Urinary bladder (tissue), 4 donors: ENCODE data around the gene ZC3H4. TPM values are rescaled to one million over a fixed set of nuclear protein-coding genes. Genes with fewer than 3 reads are reported as not detected.
A peak's percentile ranks its signal among the peaks of the same experiment; 100 is the strongest.
"Not testable (repeated sequence)": the region's sequence is repeated elsewhere in the genome, so short reads cannot be mapped to it uniquely, and the experiment has no call there.

Source experiments
- DNase-seq: peaks from one replicate; pipeline ENCODE4 v3.0.0-alpha.2; 2015; ENCODE audit errors: extremely low spot score
- H3K27ac ChIP-seq: one replicate; pipeline ENCODE4 v1.5.1; 2013; ENCODE audit warnings: low read depth, mild to moderate bottlenecking, moderate library complexity
- H3K36me3 ChIP-seq: one replicate; pipeline ENCODE4 v1.6.1; 2013; ENCODE audit warnings: mild to moderate bottlenecking, moderate library complexity; ENCODE audit not compliant: insufficient read depth
- H3K4me1 ChIP-seq: one replicate; pipeline ENCODE4 v1.6.1; 2013; ENCODE audit warnings: mild to moderate bottlenecking, moderate library complexity; ENCODE audit not compliant: insufficient read depth
- H3K4me3 ChIP-seq: one replicate; pipeline ENCODE4 v1.5.1; 2013; ENCODE audit warnings: low read depth, low read length
- WGBS: extraction: QIAGEN DNeasy Blood & Tissue Kit; methylation state at CpG from one replicate; pipeline ENCODE4 v1.1.7; 2013; 5-methylcytosine and 5-hydroxymethylcytosine counted together
- polyA plus RNA-seq: library from polyadenylated mRNA; stranded (reverse); fragments of 200-250 nt; gene quantifications from one replicate; pipeline ENCODE4 v1.2.3, GENCODE V29; 2013
- total RNA-seq: library from RNA; depleted of rRNA; stranded (reverse); fragments of >200 nt; gene quantifications from one replicate; pipeline ENCODE4 v1.2.3, GENCODE V29; 2014
- donor health status: healthy with polysubstance abuse.
- donor health status: healthy.

Gene ZC3H4
- total and polyA plus RNA-seq, 2 donors = 10.7 to 15.2 TPM

DNA sequence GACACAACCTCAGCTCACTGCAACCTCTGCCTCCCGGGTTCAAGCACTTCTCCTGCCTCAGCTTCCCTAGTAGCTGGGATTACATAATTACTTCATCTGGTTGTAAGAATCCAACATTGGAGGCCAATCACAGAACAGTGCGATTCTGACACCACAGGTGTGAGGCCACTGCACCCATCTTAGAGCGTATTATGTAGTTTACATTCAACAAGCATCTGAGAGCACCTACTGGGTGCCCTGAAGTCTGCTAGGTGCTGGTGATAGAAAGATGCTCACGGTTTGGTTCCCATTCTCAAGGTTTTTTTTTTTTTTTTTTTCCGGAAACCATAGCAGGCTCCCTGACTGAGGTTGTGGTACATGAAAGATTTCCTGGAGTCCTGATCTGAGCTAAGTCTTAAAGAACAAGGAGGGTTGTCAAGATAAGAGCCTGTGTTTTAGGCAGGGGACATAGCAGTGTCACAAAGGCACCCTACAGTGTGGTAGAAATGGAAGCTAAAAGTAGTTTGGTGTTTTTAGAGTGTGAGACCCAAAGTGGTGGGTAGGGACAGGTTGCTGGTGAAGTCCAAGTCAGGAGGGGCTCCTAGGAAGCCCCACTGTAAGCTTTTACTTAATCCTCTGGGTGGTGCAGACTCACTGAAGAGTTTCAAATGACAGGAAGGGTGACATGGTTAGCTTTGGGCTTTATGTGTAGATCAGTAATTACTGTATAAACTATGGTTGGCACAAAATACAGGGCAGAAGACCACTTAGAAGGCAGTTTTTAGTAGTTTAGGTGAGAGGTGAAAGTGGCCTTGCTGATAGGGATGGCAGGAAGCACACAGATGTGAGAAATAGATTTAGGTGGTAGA is 32.3 kb upstream of the ZC3H4 start:
- no peak for DNase-seq
- H3K36me3 ChIP-seq = peaks cover 4% of the 10 kb centered on the region
- H3K4me1 ChIP-seq = no peaks in the 10 kb centered on the region
- no peak overlapping the region for H3K27ac ChIP-seq
- H3K4me3 ChIP-seq = no peak overlapping the region
- WGBS = 93% methylated on average over 5 of the region's 5 CpGs

DNA sequence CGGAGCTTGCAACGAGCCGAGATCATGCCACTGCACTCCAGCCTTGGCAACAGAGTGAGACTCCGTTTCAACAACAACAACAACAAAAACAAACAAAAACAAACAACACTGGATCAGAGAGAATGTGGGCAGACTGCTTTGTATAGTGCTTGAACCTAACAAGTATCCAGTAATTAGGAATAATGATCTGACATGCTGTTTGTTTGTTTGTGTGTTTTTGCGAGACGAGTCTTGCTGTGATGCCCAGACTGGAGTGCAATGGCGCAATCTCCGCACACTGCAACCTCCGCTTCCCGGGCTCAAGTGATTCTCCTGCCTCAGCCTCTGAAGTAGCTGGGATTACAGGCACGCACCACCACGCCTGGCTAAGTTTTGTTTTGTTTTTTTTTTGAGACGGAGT is 31.1 kb upstream of the ZC3H4 start:
- no peaks in the 10 kb centered on the region for H3K36me3 ChIP-seq
- no peak overlapping the region for H3K4me3 ChIP-seq
- no peaks in the 10 kb centered on the region for H3K4me1 ChIP-seq
- no peak overlapping the region for H3K27ac ChIP-seq
- 87% methylated on average over 13 of the region's 13 CpGs for WGBS
- no peak for DNase-seq

DNA sequence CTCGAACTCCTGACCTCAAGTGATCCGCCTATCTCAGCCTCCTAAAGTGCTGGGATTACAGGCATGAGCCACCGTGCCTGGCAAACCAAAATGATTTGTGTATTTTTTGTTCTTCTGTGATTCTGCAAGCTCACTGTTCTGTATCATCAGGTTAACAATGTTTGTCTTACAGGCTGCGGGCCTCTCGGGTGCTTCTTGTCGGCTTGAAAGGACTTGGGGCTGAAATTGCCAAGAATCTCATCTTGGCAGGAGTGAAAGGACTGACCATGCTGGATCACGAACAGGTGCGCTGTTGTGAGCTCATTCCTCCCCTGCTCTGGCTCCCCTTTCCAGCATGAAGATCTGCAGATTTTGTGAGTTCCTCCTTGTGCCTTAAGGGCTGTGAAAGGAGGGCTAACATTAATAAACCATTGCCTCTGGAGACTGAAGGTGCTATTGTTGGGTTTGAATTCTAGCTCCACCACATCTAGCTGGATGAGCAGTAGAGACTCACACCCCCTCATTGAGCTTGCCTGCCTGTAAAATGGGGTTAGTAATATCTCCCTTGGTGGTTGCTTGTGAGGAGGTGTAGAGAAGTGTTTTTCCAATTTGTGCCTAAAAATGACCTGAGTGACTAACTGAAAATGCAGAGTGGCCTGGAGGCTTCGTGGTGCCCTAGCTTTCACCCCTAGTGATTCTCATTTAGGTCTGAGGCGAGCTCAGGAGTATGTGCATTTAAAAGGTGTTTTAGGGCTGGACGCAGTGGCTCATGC is 29.9 kb upstream of the ZC3H4 start:
- H3K4me3 ChIP-seq = no peak overlapping the region
- peaks cover 1% of the 10 kb centered on the region for H3K36me3 ChIP-seq
- no peak overlapping the region for H3K27ac ChIP-seq
- DNase-seq = no peak
- H3K4me1 ChIP-seq = no peaks in the 10 kb centered on the region
- WGBS = 52% methylated on average over 11 of the region's 11 CpGs

DNA sequence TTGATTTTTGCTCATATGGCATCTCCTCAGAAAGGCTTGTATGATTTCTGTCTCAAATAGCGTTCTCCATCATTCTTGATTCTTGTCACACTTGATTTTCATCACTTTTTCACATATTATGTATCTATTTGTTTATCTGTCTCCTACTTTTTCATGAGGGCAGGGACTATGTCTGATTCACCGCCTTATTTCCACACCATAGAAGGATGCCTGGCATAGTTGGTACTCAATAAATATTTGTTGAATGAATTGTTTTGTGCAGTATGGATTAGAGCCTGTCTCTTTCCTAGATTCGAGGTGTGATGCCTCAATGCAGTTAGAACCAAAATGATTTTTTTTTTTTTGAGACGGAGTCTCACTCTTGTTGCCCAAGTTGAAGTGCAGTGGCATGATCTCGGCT is 29.2 kb upstream of the ZC3H4 start:
- Histone ChIP-seq H3K27ac (no peak overlapping the region), H3K36me3 (peaks cover 1% of the 10 kb centered on the region), H3K4me3 (no peak overlapping the region), H3K4me1 (no peaks in the 10 kb centered on the region)
- 73% methylated on average over 5 of the region's 5 CpGs for WGBS
- no peak for DNase-seq

DNA sequence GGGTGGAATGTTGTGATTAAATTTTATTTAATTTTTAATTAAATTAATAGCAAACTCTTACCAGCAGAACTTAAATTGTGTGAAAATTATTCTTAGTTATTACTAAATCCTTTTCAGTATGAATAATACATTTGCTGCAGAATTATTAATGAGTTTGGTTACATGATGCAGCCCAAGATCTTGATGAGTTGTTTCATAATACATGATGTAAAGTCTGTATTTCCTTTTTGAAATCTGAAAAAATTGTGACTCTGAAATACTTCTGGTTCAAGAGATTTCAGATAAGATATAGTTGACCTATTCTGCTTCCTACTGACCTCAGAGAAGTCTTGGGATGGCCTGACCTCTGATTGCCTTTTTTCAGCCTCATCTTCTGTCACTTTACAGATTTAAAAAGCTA is 28.1 kb upstream of the ZC3H4 start:
- Histone ChIP-seq H3K27ac (no peak overlapping the region), H3K4me1 (no peaks in the 10 kb centered on the region), H3K36me3 (peaks cover 1% of the 10 kb centered on the region), H3K4me3 (no peak overlapping the region)
- DNase-seq = no peak

DNA sequence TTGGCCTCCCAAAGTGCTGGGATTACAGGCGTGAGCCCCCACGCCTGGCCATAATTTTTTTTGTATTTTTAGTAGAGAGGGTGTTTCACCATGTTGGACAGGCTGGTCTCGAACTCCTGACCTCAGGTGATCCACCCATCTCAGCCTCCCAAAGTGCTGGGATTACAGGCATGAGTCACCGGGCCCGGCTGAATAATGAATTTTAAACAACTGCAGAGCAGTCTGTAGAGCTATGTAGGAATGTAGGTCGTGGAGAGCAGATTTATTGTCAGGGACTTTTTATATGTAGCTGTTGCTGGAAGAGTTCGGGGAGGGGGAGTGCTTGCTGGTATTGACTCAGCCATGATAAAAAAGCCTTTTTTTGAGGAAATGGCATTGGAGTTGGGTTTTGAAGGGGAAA is 27.7 kb upstream of the ZC3H4 start:
- not testable (repeated sequence) for DNase-seq, H3K36me3 ChIP-seq, H3K4me1 ChIP-seq, H3K27ac ChIP-seq, H3K4me3 ChIP-seq
- WGBS = 33% methylated on average over 7 of the region's 7 CpGs

DNA sequence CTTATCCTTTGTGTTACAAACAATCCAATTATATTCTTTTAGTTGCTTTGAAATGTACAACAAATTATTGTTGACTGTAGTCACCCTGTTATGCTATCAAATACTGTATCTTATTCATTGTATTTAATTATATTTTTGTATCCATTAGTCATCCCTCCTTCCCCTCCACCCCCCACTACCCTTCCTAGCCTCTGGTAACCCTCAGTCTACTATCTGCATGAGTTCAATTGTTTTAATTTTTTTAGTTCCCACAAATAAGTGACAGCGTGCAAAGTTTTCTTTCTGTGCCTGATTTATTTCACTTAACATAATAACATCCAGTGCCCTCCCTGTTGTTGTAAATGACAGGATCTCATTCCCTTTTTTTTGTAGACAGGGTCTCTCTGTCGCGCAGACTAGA is 21.6 kb upstream of the ZC3H4 start:
- Histone ChIP-seq H3K36me3 (peaks cover 1% of the 10 kb centered on the region), H3K4me1 (no peaks in the 10 kb centered on the region), H3K27ac (no peak overlapping the region), H3K4me3 (no peak overlapping the region)
- WGBS = 79% methylated on average over 3 of the region's 3 CpGs
- no peak for DNase-seq

DNA sequence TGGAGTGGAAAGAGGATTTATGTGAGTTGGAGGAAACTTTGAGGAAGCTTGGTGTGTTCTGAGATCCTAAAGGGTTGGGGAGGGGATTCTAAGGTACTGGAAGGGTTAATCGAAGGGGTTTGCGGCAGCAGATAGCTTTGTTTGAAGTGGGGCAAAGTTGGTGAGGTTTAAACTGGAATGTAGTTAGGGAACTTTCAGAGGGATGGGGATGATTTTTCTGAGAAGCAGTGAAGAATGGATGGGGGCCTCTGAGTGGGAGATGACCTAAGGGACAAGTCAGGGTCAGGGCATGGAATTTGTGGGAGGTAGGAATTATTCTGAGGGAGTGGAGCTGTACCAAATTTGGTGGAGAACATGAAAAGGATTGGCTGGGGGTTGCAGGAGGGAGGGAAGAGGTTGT is 21.0 kb upstream of the ZC3H4 start:
- no peak for DNase-seq
- H3K4me1 ChIP-seq = no peaks in the 10 kb centered on the region
- WGBS = 54% methylated on average over 2 of the region's 2 CpGs
- H3K27ac ChIP-seq = no peak overlapping the region
- peaks cover 1% of the 10 kb centered on the region for H3K36me3 ChIP-seq
- no peak overlapping the region for H3K4me3 ChIP-seq

DNA sequence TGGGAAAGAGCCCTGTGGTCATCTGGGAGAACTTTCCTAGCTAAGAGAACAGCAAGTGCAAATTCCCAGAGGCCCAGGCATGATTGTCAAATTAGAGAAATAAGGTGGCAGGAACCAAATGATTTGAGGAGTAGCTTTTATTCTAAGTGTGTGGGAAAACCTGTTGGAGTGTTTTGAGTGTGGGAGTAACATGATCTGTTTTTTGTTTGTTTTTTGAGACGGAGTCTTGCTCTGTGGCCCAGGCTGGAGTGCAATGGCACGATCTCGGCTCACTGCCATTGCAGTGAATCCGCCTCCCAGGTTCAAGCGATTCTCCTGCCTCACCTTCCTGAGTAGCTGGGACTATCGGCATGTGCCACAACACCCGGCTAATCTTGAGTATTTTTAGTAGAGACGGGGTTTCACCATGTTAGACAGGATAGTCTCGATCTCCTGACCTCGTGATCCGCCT is 19.5 kb upstream of the ZC3H4 start:
- Histone ChIP-seq H3K4me3 (no peak overlapping the region), H3K36me3 (no peaks in the 10 kb centered on the region), H3K27ac (no peak overlapping the region), H3K4me1 (no peaks in the 10 kb centered on the region)
- 86% methylated on average over 11 of the region's 11 CpGs for WGBS
- no peak for DNase-seq

DNA sequence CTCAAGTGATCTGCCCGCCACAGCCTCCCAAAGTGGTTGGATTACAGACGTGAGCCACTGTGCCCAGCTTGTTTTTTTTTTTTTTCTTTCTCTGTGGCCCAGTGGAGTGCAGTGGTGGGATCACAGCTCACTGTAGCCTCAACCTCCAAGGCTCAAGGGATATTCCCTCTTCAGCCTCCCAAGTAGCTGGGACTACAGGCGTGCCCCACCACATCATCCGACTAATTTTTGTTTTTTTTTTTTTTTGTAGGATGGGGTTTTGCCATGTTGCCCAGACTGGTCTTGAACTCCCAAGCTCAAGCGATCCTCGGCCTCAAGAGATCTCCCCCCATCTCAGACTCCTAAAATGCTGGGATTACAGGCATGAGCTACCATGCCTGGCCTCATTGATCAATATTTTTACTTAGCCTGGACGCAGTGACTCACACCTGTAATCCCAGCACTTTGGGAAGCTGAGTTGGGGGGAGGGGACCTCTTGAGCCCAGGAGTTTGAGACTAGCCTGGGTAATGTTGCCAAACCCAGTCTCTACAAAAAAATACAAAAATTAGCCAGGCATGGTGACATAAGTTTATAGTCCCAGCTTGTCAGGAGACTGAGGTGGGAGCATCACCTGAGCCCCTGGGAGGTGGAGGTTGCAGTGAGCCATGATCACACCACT is 18.7 kb upstream of the ZC3H4 start:
- DNase-seq = no peak
- no peaks in the 10 kb centered on the region for H3K4me1 ChIP-seq
- H3K27ac ChIP-seq = no peak overlapping the region
- H3K4me3 ChIP-seq = no peak overlapping the region
- no peaks in the 10 kb centered on the region for H3K36me3 ChIP-seq
- WGBS = 87% methylated on average over 7 of the region's 7 CpGs

DNA sequence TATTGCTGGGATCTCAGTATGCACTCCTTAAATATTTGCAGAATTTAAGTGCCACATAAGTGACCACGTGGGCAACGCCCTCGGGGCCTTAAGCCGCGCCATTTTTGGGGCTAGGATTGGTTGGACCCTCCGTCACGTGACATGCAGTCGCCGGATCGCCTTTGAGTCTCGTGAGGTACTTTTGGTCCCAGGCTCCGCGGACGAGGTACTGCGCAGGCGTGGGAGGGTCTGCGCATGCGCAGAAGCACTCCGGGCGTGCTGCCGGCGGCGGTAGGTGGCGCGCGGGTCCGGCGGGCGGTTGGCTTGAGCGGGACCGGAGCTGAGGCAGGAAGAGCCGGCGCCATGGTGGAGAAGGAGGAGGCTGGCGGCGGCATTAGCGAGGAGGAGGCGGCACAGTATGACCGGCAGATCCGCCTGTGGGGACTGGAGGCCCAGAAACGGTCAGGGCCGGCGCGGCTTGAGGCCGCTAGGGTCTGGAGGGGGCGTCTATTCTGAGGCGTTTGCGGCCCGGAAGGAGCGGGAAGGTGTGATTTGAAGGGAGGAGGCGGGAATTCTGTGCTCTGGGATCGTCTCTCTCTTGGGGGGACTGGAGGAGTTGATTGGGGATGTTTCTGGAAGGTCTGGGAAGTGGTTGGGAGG is 17.1 kb upstream of the ZC3H4 start, which contains the start of gene SAE1:
TSS of gene SAE1 (plus strand) at position 247 of the 639 bp plus-strand sequence. CDS start at position 343, 96 bp downstream.
- Histone ChIP-seq H3K27ac (peak within 1 kb of the TSS; percentile 96), H3K4me3 (peak within 1 kb of the TSS; percentile 89), H3K4me1 (no peaks in the 10 kb centered on the region), H3K36me3 (no peaks in the 10 kb centered on the region)
- DNase-seq = peak; percentile 89
- under 1% methylated on average over 51 of the region's 51 CpGs for WGBS

DNA sequence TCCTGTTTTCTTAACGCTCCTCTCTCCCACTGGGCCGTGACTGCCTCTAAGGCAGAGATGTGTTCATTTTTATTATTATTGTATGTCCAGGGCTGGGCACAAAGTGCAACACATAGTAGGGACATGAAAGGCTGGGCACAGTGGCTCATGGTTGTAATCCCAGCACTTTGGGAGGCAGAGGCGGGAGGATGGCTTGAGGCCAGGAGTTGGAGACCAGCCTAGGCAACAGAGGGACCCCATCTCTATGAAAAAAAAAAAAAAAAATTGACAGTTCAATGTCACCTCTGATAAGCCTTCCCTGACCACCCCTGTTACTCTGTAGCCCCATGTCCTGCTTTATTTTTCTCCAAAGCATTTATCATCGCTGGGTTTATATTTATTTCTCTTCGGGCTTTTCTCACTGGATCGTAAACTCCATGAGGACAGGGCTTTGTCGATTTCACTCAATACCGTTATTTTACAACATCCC is 16.6 kb upstream of the ZC3H4 start:
- Histone ChIP-seq H3K36me3 (no peaks in the 10 kb centered on the region), H3K27ac (no peak overlapping the region), H3K4me3 (no peak overlapping the region), H3K4me1 (no peaks in the 10 kb centered on the region)
- WGBS = 60% methylated on average over 8 of the region's 8 CpGs
- DNase-seq = no peak

DNA sequence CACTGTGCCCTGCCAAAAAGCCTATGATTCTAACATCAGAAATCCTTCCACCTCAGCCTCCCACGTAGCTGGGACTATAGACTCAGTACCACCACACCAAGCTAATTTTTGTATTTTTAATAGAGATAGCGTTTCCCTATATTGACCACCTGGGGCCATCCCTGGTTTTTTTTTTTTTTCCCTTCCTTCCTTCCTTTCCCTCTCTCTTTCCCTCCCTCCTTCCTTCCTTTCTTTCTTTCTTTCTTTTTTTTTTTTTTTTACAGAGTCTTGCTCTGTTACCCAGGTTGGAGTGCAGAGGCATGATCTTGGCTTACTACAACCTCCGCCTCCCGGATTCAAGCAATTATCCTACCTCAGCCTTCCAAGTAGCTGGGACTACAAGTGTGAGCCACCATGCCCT is 16.0 kb upstream of the ZC3H4 start:
- H3K4me3 ChIP-seq = no peak overlapping the region
- WGBS = 95% methylated on average over 4 of the region's 4 CpGs
- H3K27ac ChIP-seq = no peak overlapping the region
- H3K4me1 ChIP-seq = no peaks in the 10 kb centered on the region
- DNase-seq = no peak
- no peaks in the 10 kb centered on the region for H3K36me3 ChIP-seq
